22Rv1 (cell line): ENCODE results near the gene UBASH3A.

Experiments
- H3K27ac ChIP-seq: fragments of 450-650 bp; 2 replicates; pipeline ENCODE4 v1.5.1; 2017
- CTCF ChIP-seq: fragments of 450-650 bp; IDR thresholded peaks from 2 replicates; pipeline ENCODE4 v1.5.1; 2017; ENCODE audit warnings: mild to moderate bottlenecking
- ZFX ChIP-seq: fragments of 450-650 bp; IDR thresholded peaks from 2 replicates; pipeline ENCODE4 v1.6.1; 2017; ENCODE audit warnings: antibody characterized with exemption, borderline replicate concordance

The UBASH3A gene

GRCh38 chr21:42493109-42494060, 89.7 kb downstream of the UBASH3A start:
- no peak overlapping the region for H3K27ac ChIP-seq
- TF ChIP-seq CTCF (no peak), ZFX (no peak)

GRCh38 chr21:42495027-42495426, 91.3 kb downstream of the UBASH3A start:
- H3K27ac ChIP-seq: no peak overlapping the region
- TF ChIP-seq CTCF (no peak), ZFX (no peak)

- no peak overlapping the region for H3K27ac ChIP-seq
- TF ChIP-seq ZFX (no peak), CTCF (no peak)
Measured at GRCh38 chr21:42495765-42496119, 92.0 kb downstream of the UBASH3A start.

GRCh38 chr21:42496120-42496838, 92.6 kb downstream of the UBASH3A start, which contains the start of gene RSPH1:
Gene RSPH1 (minus strand): TSS chr21:42496224. CDS start chr21:42496186, 38 bp downstream.
- H3K27ac ChIP-seq: peak within 1 kb of the TSS; percentile 66
- TF ChIP-seq CTCF (0 out of 2 replicates have a peak, but pooled peaks have one; percentile 15), ZFX (no peak)

- peak overlapping the region; percentile 66 for H3K27ac ChIP-seq
- no peak for TF ChIP-seq CTCF
- no peak for TF ChIP-seq ZFX
Measured at GRCh38 chr21:42496839-42497202, 93.1 kb downstream of the UBASH3A start.
